HG02642 (cell line): ENCODE data around the gene TRIB2.

ENCODE experiments used
- ATAC-seq: cut with Tn5 transposase; IDR thresholded peaks from one replicate; pipeline ENCODE4 v1.9.1; 2021; ENCODE audit warnings: mild to moderate bottlenecking; ENCODE audit not compliant: unreplicated experiment, poor library complexity

Gene TRIB2

DNA sequence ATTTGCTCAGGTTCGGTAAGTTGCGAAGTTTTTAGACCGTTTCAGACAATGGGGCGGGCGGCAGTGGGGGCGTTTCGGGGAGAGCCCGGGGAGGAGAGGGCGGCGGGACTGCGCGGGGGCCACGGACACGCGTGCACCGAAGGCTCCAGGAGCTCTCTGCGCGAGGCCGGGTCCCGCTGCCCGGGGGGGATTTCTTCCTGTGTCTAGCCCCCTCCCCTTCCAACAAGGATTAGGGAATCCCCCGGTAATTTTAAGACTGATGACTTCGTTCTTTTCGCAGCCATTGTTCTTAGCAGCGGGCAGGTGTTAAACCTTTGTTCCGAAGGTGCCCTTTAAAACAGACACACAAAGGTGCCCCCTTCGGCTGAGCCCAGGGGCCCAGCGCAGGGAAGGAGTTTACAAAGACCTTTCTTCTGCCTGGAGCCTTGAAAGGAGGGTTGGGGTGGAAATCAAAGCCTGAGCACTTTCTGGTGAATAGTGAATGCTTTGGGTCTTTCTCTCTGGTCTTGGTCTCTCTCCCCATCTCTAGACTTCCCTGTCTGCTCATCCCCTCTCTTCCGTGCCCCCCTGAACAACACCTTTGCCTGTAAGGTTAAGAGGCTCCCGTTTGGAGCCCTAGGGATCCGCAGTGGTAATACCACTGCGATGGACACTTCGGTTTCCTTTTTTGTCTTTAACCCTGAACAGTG is 2.1 kb downstream of the TRIB2 start:
- ATAC-seq, result no peak

DNA sequence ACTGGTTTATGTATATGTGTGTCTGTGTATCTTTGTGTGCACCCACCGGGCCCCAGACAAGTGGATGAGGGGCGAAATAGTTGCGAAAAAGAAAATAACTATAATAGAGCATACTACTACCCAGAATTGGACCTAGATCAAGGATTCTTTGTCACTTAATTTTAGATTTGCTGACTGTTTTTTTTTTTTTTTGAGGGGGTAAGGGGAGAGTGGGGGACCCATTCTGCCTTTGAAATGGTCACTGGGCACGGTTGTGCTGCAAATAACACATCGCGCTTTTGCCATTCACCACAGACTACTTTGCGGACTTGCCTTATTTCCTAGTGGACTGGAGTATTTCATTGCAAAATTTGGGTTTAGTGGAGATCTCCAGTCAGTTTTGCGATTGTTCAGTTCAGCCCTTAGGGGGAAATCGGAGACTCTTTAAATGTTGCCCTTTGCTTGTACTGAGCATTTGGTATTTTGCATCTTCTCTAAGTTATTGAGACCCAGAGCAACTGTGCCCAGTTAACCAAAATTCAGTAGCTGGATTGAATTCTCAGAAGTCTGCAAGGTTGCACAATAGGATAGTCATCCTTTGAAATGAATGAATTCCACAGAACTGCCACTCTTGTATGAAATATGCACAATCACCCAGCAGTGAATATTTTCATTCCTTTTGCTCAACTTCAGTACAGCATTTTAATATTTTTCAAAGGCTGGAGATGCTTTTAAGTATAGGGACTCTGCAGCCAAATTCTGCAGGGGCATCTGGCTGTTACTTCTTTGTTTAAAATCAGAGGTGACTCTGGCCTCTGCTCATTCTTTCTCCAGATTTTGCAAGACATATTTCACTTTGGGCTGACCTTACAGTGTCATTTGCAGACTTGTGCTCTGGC is 2.9 kb downstream of the TRIB2 start:
- no peak for ATAC-seq

GRCh38 chr2:12720278-12720620 is 3.5 kb downstream of the TRIB2 start:
- no peak for ATAC-seq

DNA sequence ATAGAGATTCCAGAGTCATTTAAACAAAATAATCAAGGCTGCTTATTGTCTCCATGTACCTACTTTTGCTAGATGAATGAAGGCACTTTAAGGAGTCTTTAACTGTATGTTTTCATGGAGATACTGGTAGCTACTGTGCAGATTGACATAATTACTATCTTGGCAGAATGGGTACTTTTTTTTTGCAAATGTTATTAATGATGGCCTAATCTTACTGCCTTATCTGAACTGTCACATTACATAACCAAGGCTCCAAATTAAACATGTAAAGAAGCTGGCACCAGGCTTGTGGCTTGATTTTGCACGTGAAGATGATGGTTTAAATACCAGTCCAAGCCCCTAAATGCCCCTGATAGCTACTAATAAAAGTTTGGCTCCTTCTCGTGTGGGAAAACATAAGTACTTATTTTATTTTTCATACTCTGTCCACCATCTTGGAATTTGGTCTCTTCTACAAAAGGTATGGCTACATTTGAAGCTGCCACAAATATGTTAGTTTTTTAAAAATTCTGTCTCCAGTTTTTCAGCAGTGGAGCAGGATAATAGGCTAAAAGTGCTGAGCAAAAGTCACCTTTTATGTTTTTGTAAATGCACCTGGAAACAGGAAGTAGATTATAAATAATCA is 4.1 kb downstream of the TRIB2 start:
- ATAC-seq, result no peak

DNA sequence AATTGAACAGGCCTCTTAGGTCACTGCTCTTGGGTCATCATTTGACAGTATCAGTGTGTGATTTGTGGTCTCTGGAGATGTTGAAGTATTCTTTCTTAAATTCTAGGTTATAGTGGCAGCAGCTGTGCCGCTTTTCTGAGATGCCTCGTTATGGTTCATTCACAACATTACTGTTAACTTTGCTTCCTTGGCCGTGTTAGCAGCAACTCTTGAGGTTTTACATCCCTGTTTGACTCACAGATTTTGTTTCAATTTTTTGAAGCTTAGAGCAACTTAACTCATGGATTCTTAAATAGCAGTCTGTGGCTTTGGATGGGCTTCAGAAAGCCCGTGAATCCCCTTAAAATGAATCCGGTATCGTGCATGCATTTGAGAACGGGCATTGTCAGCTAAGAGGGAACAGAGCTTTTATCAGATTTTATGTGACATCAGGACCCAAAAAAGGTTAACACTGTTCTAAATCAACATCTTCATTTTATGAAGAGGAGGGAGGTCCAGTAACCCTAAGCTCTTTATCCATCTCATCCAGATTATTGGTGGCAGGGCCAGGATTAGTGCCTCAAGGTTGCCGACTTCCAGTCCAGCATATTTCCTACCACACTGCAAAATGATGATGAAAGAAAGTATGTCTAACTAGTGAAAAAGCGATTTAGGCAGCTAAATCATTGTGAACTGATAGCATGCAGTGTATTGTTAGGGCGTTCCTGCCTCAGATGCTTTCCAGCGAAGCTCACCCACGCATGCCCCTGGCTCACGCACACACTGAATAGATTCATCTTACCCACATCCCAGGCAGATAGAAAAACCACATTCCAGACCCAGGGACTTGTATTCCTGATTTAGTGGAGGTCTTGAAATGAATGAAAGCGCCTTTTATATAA is 5.1 kb downstream of the TRIB2 start:
- ATAC-seq, result no peak

GRCh38 chr2:12722447-12723316 is 5.9 kb downstream of the TRIB2 start:
- ATAC-seq, result no peak

GRCh38 chr2:12723736-12724463 is 7.2 kb downstream of the TRIB2 start:
- no peak for ATAC-seq

DNA sequence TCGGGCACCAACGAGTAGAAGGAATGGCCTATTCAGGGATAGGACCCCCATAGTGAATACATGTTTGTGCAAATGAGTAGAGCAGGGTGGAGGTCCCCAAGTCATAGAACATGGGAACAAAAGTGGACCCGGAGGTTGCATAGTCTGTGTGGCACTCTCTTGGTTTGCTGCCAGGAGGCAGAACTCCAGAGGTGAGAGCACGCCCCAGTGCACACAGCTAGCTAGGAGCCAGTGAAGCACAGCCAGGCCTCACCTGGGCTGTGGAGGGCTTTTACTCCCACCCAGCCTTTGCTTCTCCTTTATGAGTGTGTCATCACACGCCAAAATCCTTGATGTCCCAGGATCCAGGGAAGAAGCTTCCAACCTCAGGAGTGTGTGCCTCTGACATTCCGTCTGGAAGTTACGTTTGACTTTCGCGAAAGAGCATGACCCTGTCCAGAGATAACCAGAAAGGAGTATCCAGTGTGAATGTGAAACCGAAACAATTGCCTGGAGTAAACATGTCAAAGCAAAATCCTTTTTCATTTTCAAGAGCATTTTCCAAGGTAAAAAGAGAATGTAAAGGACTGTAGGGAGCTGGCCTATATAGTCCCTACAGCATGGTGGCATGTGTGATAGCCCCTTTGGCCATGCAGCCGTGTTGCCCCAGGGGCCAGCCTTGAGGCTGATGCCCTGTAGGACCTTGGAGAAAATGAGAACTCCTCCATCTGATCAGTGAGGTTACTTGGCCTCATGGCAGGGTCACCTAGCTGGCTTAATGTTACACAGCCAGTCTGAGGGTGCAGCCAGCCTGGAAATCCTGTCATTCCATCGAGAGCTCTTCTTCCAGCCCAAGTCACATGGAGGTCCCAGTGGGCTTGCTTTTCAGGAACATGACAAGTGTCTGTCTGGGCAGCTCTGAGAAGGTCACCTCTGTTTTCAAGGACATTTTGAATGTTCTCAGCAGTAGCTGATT is 8.8 kb downstream of the TRIB2 start:
- no peak for ATAC-seq

DNA sequence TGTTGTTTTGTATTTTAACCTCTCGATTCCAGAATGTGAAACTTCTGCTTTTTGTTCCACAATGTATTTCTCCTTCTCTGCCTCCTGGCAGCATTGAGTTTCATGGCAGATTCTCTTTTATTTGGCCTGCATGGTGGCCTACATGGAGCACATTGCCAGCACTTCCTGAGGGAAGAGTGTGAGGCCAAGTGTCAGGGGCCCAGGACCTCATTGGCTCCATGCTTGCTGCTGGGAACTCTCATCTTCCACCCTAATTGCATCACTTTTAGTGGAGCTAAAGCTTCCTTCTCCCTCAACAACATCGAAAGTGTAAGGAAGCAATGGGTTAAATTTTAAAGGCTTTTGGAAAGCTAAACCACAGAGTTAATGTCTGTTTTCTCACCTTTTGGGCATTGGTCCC is 9.5 kb downstream of the TRIB2 start:
- ATAC-seq, result no peak

DNA sequence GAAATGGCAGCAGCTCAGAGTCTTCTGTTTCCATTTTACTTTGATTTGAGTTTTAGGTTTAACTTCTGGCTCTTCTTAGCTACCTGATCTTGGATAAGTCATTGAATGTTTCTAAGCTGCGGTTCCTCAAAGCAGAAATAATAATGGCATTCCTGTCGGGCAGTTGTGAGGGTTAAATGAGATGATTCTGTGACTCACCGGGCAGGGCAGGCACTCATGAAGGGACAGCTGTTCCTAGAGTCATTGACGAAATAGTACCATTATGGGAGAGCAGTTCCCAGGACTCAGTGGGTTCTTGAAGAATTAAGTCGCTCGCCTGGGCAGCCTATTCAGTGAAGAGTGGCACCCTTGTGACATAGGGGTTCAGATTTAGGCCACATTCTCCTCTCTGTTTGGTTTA is 10.3 kb downstream of the TRIB2 start:
- no peak for ATAC-seq

GRCh38 chr2:12727641-12728040 is 10.9 kb downstream of the TRIB2 start:
- no peak for ATAC-seq

- ATAC-seq, result peak; percentile 89
Measured at GRCh38 chr2:12728221-12728777, 11.6 kb downstream of the TRIB2 start.

GRCh38 chr2:12730265-12730664 is 13.5 kb downstream of the TRIB2 start:
- ATAC-seq, result no peak

- no peak for ATAC-seq
Measured at GRCh38 chr2:12731701-12732280, 15.1 kb downstream of the TRIB2 start.

- ATAC-seq, result no peak
Measured at GRCh38 chr2:12732651-12733050, 15.9 kb downstream of the TRIB2 start.

DNA sequence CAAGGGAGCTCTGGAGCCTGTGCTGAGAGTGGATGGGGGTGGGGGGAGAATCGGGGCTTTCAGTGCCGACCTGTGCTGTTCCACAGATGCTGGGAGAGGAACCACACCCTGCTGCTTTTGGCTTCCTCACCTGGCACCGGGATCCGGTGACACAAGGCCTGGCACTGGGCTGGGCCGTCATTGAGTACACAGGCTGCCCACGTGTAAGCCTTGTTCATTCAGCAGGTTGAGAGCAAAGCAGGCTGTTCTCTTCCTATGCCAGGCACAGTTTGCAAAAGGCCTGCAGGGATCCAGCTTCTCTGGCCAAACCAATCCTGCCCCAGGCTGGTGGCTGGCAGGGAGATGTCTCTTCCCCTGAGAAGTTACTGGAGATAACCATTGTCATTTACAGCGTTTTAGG is 17.1 kb downstream of the TRIB2 start:
- no peak for ATAC-seq
